ENCODE measurements around the gene STK4.

DNA sequence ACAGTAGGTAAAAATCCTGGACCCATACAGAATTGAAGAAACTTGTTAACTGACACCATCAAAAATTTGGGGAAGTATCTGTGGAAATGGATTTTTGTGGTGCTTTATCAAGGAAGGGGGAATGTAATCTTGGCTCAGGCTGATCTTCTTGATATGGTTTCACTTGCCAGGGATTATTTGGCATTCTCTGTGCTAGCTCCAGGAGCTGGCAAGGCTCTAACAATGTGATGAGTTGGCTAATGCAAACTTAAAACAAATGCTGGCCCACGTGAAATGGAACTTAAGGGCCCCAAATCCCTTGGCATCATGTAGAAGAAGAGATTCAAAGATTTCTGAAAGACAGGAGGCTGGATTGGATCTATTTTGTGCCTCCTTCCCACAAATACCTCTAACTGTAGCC lies 121.5 kb downstream of the STK4 start:
- TF ChIP-seq CTCF (IDR thresholded peaks at IDR 0.05; ENCODE audit: control extremely low read depth in 1 of 3, insufficient read depth in 1 of 3, low read depth in 1 of 3, low read length in 3 of 3), result no peak
- TF ChIP-seq MAX (IDR thresholded peaks at IDR 0.05), result no peak
- no peak for TF ChIP-seq BRCA1 (IDR thresholded peaks at IDR 0.05; ENCODE audit: low read depth, low read length)
- TF ChIP-seq NRF1 (IDR thresholded peaks at IDR 0.05; ENCODE audit: low read depth, low read length), result no peak
- no peak for TF ChIP-seq POLR2A (IDR thresholded peaks at IDR 0.05; ENCODE audit: control extremely low read depth in 1 of 2, low read depth in 2 of 2, low read length in 2 of 2)
- TF ChIP-seq RAD21 (IDR thresholded peaks at IDR 0.05 in 1 of 2, conservative IDR thresholded peaks at IDR 0.05 in 1 of 2; ENCODE audit: low read depth in 2 of 2, low read length in 2 of 2), result no peak
- TF ChIP-seq E2F6 (IDR thresholded peaks at IDR 0.05), result no peak
- TF ChIP-seq JUND (IDR thresholded peaks at IDR 0.05; ENCODE audit: low read length), result no peak
- no peak for TF ChIP-seq ASH2L (IDR thresholded peaks at IDR 0.05; ENCODE audit: low read length)

All from H1 (cell line).